ENCODE results near the gene PARD3B. TPM values are rescaled to one million over a fixed set of nuclear protein-coding genes. Genes with fewer than 3 reads are reported as not detected.

PARD3B gene
- total RNA-seq, 1 donor from 2014 or later, result 18.4 TPM

DNA sequence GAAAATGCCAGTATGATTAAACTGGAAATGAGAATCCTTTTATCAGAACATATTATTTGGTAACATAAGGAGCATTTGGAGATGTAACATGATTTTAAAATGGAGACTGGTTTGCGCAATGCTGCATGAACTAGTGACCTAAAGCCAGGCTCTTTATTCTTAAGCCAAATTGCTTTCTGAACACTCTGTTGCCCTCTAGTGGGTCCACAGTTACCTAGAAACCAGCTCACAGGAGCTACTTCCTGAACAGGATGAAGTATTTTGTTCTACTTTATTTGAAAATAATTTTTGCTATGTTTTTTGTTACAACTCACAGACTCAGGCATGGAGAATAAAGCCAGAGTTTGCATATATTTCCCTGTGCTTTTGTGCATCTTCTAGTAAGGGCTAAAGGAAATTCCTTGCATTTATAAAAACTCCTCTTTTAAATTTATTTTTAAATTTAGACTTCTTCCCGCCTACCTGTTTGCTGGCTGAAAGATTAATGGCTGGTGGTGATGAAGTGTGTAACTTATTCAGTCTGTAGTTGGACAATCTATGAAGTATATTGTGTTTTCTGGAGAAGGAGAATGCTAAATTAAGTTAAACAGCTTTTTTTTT is 146.7 kb downstream of the PARD3B start:
- Mint-ChIP-seq H3K27me3 (ENCODE audit: low read depth) (no peaks in the 10 kb centered on the region), H3K4me3 (no peak overlapping the region), H3K27ac (ENCODE audit: unreplicated experiment) (no peak overlapping the region), H3K36me3 (ENCODE audit: low read depth) (no peaks in the 10 kb centered on the region), H3K4me1 (peaks cover 4% of the 10 kb centered on the region), H3K9me3 (no peaks in the 10 kb centered on the region)
- peak; percentile 33 for DNase-seq (ENCODE audit: low read depth, low spot score)
- TF ChIP-seq, protein P1, sequence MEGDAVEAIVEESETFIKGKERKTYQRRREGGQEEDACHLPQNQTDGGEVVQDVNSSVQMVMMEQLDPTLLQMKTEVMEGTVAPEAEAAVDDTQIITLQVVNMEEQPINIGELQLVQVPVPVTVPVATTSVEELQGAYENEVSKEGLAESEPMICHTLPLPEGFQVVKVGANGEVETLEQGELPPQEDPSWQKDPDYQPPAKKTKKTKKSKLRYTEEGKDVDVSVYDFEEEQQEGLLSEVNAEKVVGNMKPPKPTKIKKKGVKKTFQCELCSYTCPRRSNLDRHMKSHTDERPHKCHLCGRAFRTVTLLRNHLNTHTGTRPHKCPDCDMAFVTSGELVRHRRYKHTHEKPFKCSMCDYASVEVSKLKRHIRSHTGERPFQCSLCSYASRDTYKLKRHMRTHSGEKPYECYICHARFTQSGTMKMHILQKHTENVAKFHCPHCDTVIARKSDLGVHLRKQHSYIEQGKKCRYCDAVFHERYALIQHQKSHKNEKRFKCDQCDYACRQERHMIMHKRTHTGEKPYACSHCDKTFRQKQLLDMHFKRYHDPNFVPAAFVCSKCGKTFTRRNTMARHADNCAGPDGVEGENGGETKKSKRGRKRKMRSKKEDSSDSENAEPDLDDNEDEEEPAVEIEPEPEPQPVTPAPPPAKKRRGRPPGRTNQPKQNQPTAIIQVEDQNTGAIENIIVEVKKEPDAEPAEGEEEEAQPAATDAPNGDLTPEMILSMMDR (conservative IDR thresholded peaks at IDR 0.05), result peak; percentile 88

DNA sequence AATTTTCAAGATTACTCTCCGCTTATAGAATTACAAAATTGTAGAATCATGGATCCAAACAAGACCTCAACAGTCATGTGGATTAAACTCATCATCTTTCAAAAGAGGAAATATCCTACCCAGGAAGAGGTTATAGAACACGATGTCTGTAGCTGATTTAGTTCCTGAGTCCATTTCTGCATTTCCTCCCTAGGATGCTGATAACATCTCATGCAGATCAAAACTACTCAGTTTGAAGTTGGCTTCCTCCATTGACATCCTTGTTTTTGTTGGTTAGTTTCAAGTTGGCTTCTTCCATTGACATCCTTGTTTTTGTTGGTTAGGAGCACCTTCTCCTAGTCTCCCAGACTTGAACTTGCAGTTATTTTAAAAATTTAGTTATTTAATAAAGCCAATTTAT is 147.5 kb downstream of the PARD3B start:
- Mint-ChIP-seq H3K27me3 (ENCODE audit: low read depth) (no peaks in the 10 kb centered on the region), H3K9me3 (no peaks in the 10 kb centered on the region), H3K36me3 (ENCODE audit: low read depth) (peaks cover 3% of the 10 kb centered on the region), H3K4me1 (peaks cover 4% of the 10 kb centered on the region), H3K27ac (ENCODE audit: unreplicated experiment) (no peak overlapping the region), H3K4me3 (no peak overlapping the region)
- TF ChIP-seq, protein P1 (conservative IDR thresholded peaks at IDR 0.05), result no peak
- no peak for DNase-seq (ENCODE audit: low read depth, low spot score)

DNA sequence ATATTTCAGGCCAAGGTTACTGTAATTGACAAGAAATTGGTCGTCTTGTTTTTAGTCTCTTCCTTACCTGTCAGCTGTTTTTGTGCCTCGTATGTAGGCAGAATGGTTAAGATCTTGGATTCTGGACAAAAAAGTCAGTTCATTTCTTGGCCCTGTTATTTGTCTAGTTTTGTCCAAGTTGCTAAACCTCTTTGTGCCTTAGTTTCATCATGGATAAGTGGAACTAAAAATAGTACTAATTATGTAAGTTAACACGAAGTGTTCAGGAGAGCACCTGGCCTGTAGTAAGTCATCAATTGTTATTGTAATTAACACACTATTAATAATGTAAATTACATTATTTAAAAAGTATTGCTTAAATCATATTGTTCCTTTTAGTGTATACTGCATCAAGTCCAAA is 148.0 kb downstream of the PARD3B start:
- H3K27me3 Mint-ChIP-seq (ENCODE audit: low read depth), result no peaks in the 10 kb centered on the region
- H3K4me3 Mint-ChIP-seq, result no peak overlapping the region
- no peak for DNase-seq (ENCODE audit: low read depth, low spot score)
- no peak overlapping the region for H3K27ac Mint-ChIP-seq (ENCODE audit: unreplicated experiment)
- no peaks in the 10 kb centered on the region for H3K9me3 Mint-ChIP-seq
- TF ChIP-seq, protein P1 (conservative IDR thresholded peaks at IDR 0.05), result no peak
- H3K36me3 Mint-ChIP-seq (ENCODE audit: low read depth), result peaks cover 3% of the 10 kb centered on the region
- peaks cover 4% of the 10 kb centered on the region for H3K4me1 Mint-ChIP-seq

GRCh38 chr2:204695506-204695905 is 150.2 kb downstream of the PARD3B start:
- no peak overlapping the region for H3K4me3 Mint-ChIP-seq
- H3K36me3 Mint-ChIP-seq (ENCODE audit: low read depth), result peaks cover 3% of the 10 kb centered on the region
- TF ChIP-seq, protein P1 (conservative IDR thresholded peaks at IDR 0.05), result no peak
- H3K27ac Mint-ChIP-seq (ENCODE audit: unreplicated experiment), result no peak overlapping the region
- H3K27me3 Mint-ChIP-seq (ENCODE audit: low read depth), result no peaks in the 10 kb centered on the region
- H3K9me3 Mint-ChIP-seq, result no peaks in the 10 kb centered on the region
- peaks cover 8% of the 10 kb centered on the region for H3K4me1 Mint-ChIP-seq
- DNase-seq (ENCODE audit: low read depth, low spot score), result no peak

DNA sequence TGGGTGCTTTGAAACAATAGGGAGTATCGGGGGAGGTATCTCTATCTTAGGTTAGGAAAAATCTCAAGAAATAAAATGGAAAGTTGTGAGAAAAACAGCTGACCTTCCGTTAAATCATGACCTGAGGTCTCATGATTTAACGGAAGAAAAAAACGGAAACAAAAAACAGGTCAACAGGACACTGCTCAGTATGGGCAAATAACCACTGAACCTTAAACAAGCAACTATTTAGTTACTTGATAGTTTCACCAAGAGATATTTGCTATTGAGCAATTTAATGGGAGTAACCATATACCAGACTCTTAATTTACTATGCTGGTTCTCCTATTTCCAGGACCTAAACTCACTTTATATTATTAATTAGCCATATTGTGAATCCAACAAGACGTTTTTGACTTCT is 150.8 kb downstream of the PARD3B start:
- no peak overlapping the region for H3K27ac Mint-ChIP-seq (ENCODE audit: unreplicated experiment)
- H3K4me1 Mint-ChIP-seq, result peaks cover 8% of the 10 kb centered on the region

More for the DNA sequence above, 150.8 kb downstream of the PARD3B start:
- Mint-ChIP-seq H3K4me3 (no peak overlapping the region), H3K36me3 (ENCODE audit: low read depth) (peaks cover 3% of the 10 kb centered on the region), H3K9me3 (no peaks in the 10 kb centered on the region), H3K27me3 (ENCODE audit: low read depth) (no peaks in the 10 kb centered on the region)
- TF ChIP-seq, protein P1 (conservative IDR thresholded peaks at IDR 0.05), result no peak
- DNase-seq (ENCODE audit: low read depth, low spot score), result no peak

Data from neural crest cell (in vitro differentiated cells).